Thymus (tissue), 14 donors: ENCODE measurements around the gene TMOD3. TPM values are rescaled to one million over a fixed set of nuclear protein-coding genes. Genes with fewer than 3 reads are reported as not detected.
A peak's percentile ranks its signal among the peaks of the same experiment; 100 is the strongest.
"Not testable (repeated sequence)": the region's sequence is repeated elsewhere in the genome, so short reads cannot be mapped to it uniquely, and the experiment has no call there.

ENCODE experiments used
- DNase-seq, 9 donors: peaks; one replicate each; pipeline ENCODE4 v3.0.0-alpha.2; 2013; ENCODE audit warnings: low spot score in 9 of 9, low read depth in 6 of 9, missing footprints in 1 of 9
- H3K27ac ChIP-seq, 2 donors: one replicate each; pipeline ENCODE4 v1.5.1; 2013; ENCODE audit warnings: control low read depth in 1 of 2, low read depth in 1 of 2, low read length in 1 of 2, mild to moderate bottlenecking in 1 of 2, moderate library complexity in 1 of 2
- H3K27me3 ChIP-seq, 2 donors: one replicate each; pipeline ENCODE4 v1.5.1; 2013; ENCODE audit warnings: low read length in 1 of 2; ENCODE audit not compliant: control insufficient read depth in 2 of 2, insufficient read depth in 1 of 2
- H3K36me3 ChIP-seq, 2 donors: one replicate each; pipeline ENCODE4 v1.5.1; 2013; ENCODE audit warnings: low read length in 1 of 2, mild to moderate bottlenecking in 1 of 2, moderate library complexity in 1 of 2; ENCODE audit not compliant: control insufficient read depth in 2 of 2, insufficient read depth in 2 of 2
- H3K4me1 ChIP-seq, 2 donors: one replicate each; pipeline ENCODE4 v1.5.1; 2013; ENCODE audit warnings: low read length in 2 of 2; ENCODE audit not compliant: control insufficient read depth in 2 of 2, insufficient read depth in 2 of 2
- H3K4me3 ChIP-seq, 2 donors: one replicate each; pipeline ENCODE4 v1.5.1; 2013; ENCODE audit warnings: low read length in 2 of 2, control low read depth in 1 of 2, mild to moderate bottlenecking in 1 of 2
- H3K9me3 ChIP-seq, 2 donors: one replicate each; pipeline ENCODE4 v1.5.1; 2013; ENCODE audit warnings: low read length in 1 of 2, mild to moderate bottlenecking in 1 of 2; ENCODE audit not compliant: control insufficient read depth in 2 of 2, insufficient read depth in 1 of 2
- WGBS: extraction: QIAGEN DNeasy Blood & Tissue Kit; methylation state at CpG from one replicate; pipeline ENCODE4 v1.1.7; 2013; 5-methylcytosine and 5-hydroxymethylcytosine counted together
- long read RNA-seq, 10 donors: transcript quantifications; one replicate each; lab custom pipeline, GENCODE V29; 2026
- polyA plus RNA-seq: library from polyadenylated mRNA; stranded (reverse); fragments of 200-250 nt; gene quantifications from one replicate; pipeline ENCODE4 v1.2.3, GENCODE V29; 2013
- total RNA-seq: library from RNA; stranded (reverse); fragments of 120-200 nt; gene quantifications from one replicate; pipeline ENCODE4 v1.2.4, GENCODE V29; 2013
- donor health status: healthy.

The TMOD3 gene
- total RNA-seq, result 26.3 TPM
- polyA plus RNA-seq, result 15.8 TPM
- long read RNA-seq, donor 1, full-length matches to known transcripts, result 1 of 1 reads
- long read RNA-seq, donor 1, partial matches to known transcripts, result 0 of 1 reads
- long read RNA-seq, donor 1, other reads (novel, unspliced or antisense), result 0 of 1 reads
- long read RNA-seq, donor 2, result 0 reads
- long read RNA-seq, donor 3, full-length matches to known transcripts, result 8 of 112 reads
- long read RNA-seq, donor 3, partial matches to known transcripts, result 65 of 112 reads
- long read RNA-seq, donor 3, other reads (novel, unspliced or antisense), result 39 of 112 reads
- long read RNA-seq, donor 4, full-length matches to known transcripts, result 7 of 7 reads
- long read RNA-seq, donor 4, partial matches to known transcripts, result 0 of 7 reads
- long read RNA-seq, donor 4, other reads (novel, unspliced or antisense), result 0 of 7 reads
- long read RNA-seq, donor 5, full-length matches to known transcripts, result 7 of 137 reads
- long read RNA-seq, donor 5, partial matches to known transcripts, result 123 of 137 reads
- long read RNA-seq, donor 5, other reads (novel, unspliced or antisense), result 7 of 137 reads
- long read RNA-seq, donor 6, full-length matches to known transcripts, result 10 of 58 reads
- long read RNA-seq, donor 6, partial matches to known transcripts, result 40 of 58 reads
- long read RNA-seq, donor 6, other reads (novel, unspliced or antisense), result 8 of 58 reads
- long read RNA-seq, donor 7, full-length matches to known transcripts, result 22 of 65 reads
- long read RNA-seq, donor 7, partial matches to known transcripts, result 43 of 65 reads
- long read RNA-seq, donor 7, other reads (novel, unspliced or antisense), result 0 of 65 reads
- long read RNA-seq, donor 8, full-length matches to known transcripts, result 4 of 4 reads
- long read RNA-seq, donor 8, partial matches to known transcripts, result 0 of 4 reads
- long read RNA-seq, donor 8, other reads (novel, unspliced or antisense), result 0 of 4 reads
- long read RNA-seq, donor 9, full-length matches to known transcripts, result 7 of 14 reads
- long read RNA-seq, donor 9, partial matches to known transcripts, result 7 of 14 reads
- long read RNA-seq, donor 9, other reads (novel, unspliced or antisense), result 0 of 14 reads
- long read RNA-seq, donor 10, full-length matches to known transcripts, result 7 of 70 reads
- long read RNA-seq, donor 10, partial matches to known transcripts, result 63 of 70 reads
- long read RNA-seq, donor 10, other reads (novel, unspliced or antisense), result 0 of 70 reads

DNA sequence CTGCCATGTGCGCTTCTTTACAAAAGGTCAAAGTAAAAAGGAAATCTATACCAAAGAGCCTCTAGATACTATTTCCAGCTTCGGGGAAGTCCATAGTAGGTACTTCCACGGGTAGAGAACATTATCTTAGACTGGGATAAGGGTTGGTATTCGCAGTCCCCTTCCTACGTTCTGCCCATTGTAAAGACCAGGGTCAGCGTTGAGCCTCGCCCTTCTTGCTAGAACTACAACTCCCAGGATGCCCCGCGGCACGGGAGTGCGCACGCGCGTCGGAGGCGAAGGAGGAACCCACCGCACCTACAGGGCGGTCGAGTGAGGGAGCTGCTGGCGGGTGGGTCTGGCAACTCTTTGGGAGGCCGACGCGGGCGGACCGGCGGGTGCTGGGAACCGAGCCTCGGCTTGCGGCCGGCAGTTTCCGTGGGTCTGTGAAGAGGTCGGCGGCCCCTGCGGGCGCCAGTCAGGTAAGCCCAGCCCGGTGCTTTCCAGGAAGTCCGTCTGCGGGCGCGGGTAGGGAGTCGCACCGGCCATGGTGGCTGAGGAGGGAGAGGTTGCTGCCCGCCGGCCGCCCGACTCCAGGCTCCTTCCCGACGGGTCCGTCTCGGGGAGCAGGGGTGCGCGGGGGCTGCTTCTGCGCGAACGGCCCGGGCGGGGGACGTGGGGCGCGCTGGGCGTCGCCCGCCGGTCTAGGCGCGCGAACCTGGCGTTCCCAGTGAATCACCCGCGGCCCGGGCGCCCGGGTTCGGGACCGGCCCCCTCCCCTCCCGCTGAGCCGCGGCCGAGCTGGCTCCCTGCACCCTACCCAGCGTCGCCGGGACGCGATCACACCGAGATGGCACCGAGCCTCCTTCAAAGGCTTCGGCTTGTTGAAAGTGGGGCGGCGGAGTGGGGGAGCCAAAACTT lies at the start of gene TMOD3:
Gene TMOD3 (plus strand): TSS at position 278 of the 900 bp plus-strand sequence. CDS start 33,232 bp downstream, outside the sequence.
- no peaks in the 10 kb centered on the region for H3K27me3 ChIP-seq
- peak; percentile 67 to 92 (median 86) for DNase-seq
- H3K36me3 ChIP-seq, result no peaks in the 10 kb centered on the region
- peak within 1 kb of the TSS; percentile 97 for H3K4me3 ChIP-seq
- no peaks in the 10 kb centered on the region for H3K9me3 ChIP-seq
- peaks cover 3 to 11% of the 10 kb centered on the region in 2 donors for H3K4me1 ChIP-seq
- WGBS, result 2% methylated on average over 89 of the region's 89 CpGs
- H3K27ac ChIP-seq, result peak within 1 kb of the TSS; percentile 86 to 96

DNA sequence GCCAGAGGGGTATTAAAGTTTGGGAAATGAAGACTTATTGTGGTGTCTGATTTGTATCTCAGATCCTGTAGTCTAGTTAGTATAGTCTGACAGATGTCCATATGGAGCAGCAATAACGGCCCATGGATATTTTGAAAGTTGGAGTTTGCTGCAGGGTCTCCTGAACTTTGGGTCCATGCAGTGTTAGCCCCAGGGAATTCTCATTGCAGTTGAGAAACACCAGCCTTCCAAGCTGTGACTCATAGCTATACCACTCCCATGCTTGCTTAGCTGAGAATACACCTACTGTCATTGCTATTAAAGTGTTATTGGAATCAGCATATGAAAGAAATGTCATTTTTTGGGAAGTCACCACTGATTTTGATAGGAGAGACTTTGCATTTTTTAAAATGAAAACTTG lies 48.8 kb upstream of the TMOD3 start:
- no peak for DNase-seq
- 96% methylated on average over 1 of the region's 1 CpG for WGBS
- no peaks in the 10 kb centered on the region for H3K4me1 ChIP-seq
- peaks cover 11 to 13% of the 10 kb centered on the region in 2 donors for H3K36me3 ChIP-seq
- no peak overlapping the region for H3K27ac ChIP-seq
- no peaks in the 10 kb centered on the region for H3K27me3 ChIP-seq
- H3K4me3 ChIP-seq, result no peak overlapping the region
- H3K9me3 ChIP-seq, result no peaks in the 10 kb centered on the region

DNA sequence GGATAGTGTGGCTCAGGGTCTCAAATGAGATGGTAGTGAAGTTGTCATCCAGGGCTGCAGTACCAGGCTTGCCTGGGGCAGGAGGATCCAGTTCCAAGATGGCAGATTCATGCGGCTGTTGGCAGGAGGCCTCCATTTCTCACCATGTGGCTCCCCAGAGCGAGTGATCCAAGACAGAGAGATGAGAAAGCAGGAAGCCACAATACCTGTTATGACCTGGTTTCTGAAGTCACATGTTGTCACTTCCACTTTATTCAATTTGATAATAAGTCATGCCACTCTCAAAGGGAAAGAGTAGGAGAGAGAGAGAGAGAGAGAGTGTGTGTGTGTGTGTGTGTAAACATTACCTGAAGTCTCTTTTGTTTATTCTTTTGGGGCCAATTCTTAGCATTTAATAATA lies 47.9 kb upstream of the TMOD3 start:
- no peak overlapping the region for H3K27ac ChIP-seq
- H3K4me3 ChIP-seq, result no peak overlapping the region
- no peak for DNase-seq
- H3K27me3 ChIP-seq, result no peaks in the 10 kb centered on the region
- H3K4me1 ChIP-seq, result no peaks in the 10 kb centered on the region
- H3K36me3 ChIP-seq, result peaks cover 10 to 16% of the 10 kb centered on the region in 2 donors
- WGBS, result 64% methylated on average over 2 of the region's 2 CpGs
- H3K9me3 ChIP-seq, result no peaks in the 10 kb centered on the region

DNA sequence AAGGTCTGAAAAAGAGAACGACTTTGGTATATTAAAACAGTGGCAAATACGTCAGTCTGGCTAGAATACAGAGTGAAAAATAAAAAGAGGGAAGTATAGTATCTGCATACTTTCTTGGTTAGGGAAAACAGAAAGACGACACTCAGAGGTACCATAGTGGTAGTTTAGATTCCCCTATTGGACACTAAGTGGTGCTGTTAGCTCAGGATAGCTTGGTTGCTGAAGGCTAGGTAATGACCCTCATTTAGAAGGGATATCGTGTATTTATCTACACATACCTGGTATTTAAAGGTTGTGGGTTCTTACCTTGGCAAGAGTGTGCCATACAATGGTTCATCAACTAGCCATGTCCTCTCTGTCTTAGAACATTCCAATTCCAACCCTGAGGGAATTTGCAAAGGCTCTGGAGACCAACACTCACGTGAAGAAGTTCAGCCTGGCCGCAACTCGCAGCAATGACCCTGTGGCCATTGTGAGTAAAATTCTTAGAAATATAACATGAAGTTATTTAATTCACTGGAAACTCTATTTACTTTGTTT lies 47.0 kb upstream of the TMOD3 start:
- WGBS, result 97% methylated on average over 7 of the region's 7 CpGs
- no peaks in the 10 kb centered on the region for H3K4me1 ChIP-seq
- H3K36me3 ChIP-seq, result peaks cover 7 to 22% of the 10 kb centered on the region in 2 donors
- no peaks in the 10 kb centered on the region for H3K9me3 ChIP-seq
- no peaks in the 10 kb centered on the region for H3K27me3 ChIP-seq
- no peak for DNase-seq
- H3K27ac ChIP-seq, result no peak overlapping the region
- no peak overlapping the region for H3K4me3 ChIP-seq

DNA sequence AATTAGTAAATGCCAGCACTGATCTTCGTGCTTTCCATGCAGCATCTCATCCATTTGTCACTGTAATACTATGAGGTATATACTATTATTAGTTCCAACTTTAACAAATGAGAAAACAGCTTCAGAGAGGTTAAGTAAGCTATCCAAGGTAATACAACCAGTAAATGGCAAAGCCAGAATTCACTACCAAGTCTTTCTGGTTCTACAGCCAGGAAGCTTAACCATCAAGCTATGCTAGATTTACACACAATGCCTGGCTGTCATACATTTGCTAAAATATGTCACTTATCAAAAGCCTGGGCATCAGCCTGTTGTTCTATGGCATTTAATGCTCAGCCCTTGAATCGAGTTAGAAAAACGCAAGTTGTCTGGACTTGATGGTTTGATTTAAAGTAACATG lies 45.5 kb upstream of the TMOD3 start:
- Histone ChIP-seq H3K9me3 (no peaks in the 10 kb centered on the region), H3K36me3 (peaks cover 6 to 22% of the 10 kb centered on the region in 2 donors), H3K27me3 (no peaks in the 10 kb centered on the region), H3K4me3 (no peak overlapping the region), H3K4me1 (no peaks in the 10 kb centered on the region), H3K27ac (no peak overlapping the region)
- 95% methylated on average over 3 of the region's 3 CpGs for WGBS
- DNase-seq, result no peak

DNA sequence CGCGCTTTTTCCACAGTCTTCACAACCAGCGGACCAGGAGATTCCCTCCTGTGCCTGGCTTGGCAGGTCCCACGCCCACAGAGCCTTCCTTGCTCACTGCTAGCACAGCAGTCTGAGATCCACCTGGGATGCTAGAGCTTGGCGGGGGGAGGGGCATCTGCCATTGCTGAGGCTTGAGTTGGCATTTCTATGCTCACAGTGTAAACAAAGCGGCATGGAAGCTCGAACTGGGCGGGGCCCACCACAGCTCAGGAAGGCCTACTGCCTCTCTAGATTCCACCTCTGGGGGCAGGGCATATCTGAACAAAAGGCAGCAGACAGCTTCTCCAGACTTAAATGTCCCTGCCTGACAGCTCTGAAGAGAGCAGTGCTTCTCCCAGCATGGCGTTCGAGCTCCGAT lies 42.3 kb upstream of the TMOD3 start:
- peaks cover 2 to 18% of the 10 kb centered on the region in 2 donors for H3K36me3 ChIP-seq
- H3K4me1 ChIP-seq, H3K9me3 ChIP-seq, H3K4me3 ChIP-seq, DNase-seq, H3K27me3 ChIP-seq, H3K27ac ChIP-seq: not testable (repeated sequence)
- WGBS, result 98% methylated on average over 11 of the region's 11 CpGs

DNA sequence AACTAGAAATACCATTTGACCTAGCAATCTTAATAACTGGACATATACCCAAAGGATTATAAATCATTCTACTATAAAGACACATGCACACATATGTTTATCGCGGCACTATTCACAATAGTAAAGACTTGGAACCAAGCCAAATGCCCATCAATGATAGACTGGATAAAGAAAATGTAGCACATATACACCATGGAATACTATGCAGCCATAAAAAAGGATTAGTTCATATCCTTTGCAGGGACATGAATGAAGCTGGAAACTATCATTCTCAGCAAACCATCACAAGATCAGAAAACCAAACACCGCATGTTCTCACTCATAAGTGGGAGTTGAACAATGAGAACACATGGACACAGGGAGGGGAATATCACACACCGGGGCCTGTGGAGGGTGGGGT lies 37.0 kb upstream of the TMOD3 start:
- not testable (repeated sequence) for H3K4me1 ChIP-seq, DNase-seq, H3K27me3 ChIP-seq, H3K27ac ChIP-seq, H3K36me3 ChIP-seq, H3K9me3 ChIP-seq, H3K4me3 ChIP-seq
- WGBS, result over 99% methylated on average over 4 of the region's 4 CpGs
